ENCODE results near the gene ARNT2. TPM values are rescaled to one million over a fixed set of nuclear protein-coding genes. Genes with fewer than 3 reads are reported as not detected.

ARNT2 gene
- total RNA-seq, 1 experiment from 2014 or later = 7.0 TPM

- ATAC-seq (no peak), DNase-seq (ENCODE audit: low spot score) (no peak)
- Mint-ChIP-seq H3K4me3 (no peak overlapping the region), H3K27ac (no peak overlapping the region), H3K4me1 (peaks cover 14% of the 10 kb centered on the region), H3K36me3 (no peaks in the 10 kb centered on the region), H3K27me3 (ENCODE audit: low read depth) (no peaks in the 10 kb centered on the region), H3K9me3 (no peaks in the 10 kb centered on the region)
- ChIA-PET POLR2A (no interaction called here), CTCF (no interaction called here)
- TF ChIP-seq TP53 (CRISPR knock-in tag; IDR thresholded peaks at IDR 0.05) = no peak
- no peak for TF ChIP-seq NFYB (CRISPR knock-in tag; conservative IDR thresholded peaks at IDR 0.05; ENCODE audit: low read depth)
- TF ChIP-seq JAZF1 (CRISPR knock-in tag; IDR thresholded peaks at IDR 0.05) = no peak
- no peak for TF ChIP-seq NFE2L1 (CRISPR knock-in tag; IDR thresholded peaks at IDR 0.05)
- TF ChIP-seq NR3C1 (CRISPR knock-in tag; conservative IDR thresholded peaks at IDR 0.05; ENCODE audit: low read depth) = no peak
- TF ChIP-seq, protein P1, sequence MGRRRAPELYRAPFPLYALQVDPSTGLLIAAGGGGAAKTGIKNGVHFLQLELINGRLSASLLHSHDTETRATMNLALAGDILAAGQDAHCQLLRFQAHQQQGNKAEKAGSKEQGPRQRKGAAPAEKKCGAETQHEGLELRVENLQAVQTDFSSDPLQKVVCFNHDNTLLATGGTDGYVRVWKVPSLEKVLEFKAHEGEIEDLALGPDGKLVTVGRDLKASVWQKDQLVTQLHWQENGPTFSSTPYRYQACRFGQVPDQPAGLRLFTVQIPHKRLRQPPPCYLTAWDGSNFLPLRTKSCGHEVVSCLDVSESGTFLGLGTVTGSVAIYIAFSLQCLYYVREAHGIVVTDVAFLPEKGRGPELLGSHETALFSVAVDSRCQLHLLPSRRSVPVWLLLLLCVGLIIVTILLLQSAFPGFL (CRISPR knock-in tag; IDR thresholded peaks at IDR 0.05; ENCODE audit: borderline replicate concordance) = no peak
- TF ChIP-seq FOXJ3 (CRISPR knock-in tag; IDR thresholded peaks at IDR 0.05; ENCODE audit: borderline replicate concordance) = no peak
- TF ChIP-seq CBFB (CRISPR knock-in tag; IDR thresholded peaks at IDR 0.05; ENCODE audit: low read depth) = no peak
- TF ChIP-seq ZNF121 (CRISPR knock-in tag; IDR thresholded peaks at IDR 0.05) = no peak
- TF ChIP-seq TCF7 (CRISPR knock-in tag; IDR thresholded peaks at IDR 0.05; ENCODE audit: low read depth) = no peak
- TF ChIP-seq GRHL2 (CRISPR knock-in tag; IDR thresholded peaks at IDR 0.05; ENCODE audit: insufficient replicate concordance, severe bottlenecking) = no peak
- TF ChIP-seq HMGXB4 (CRISPR knock-in tag; IDR thresholded peaks at IDR 0.05) = no peak
- no peak for TF ChIP-seq JUN (CRISPR knock-in tag; IDR thresholded peaks at IDR 0.05)
- TF ChIP-seq GABPB1 (CRISPR knock-in tag; IDR thresholded peaks at IDR 0.05) = no peak
- TF ChIP-seq IRF1 (CRISPR knock-in tag; IDR thresholded peaks at IDR 0.05) = no peak
- TF ChIP-seq HMGA2 (CRISPR knock-in tag; IDR thresholded peaks at IDR 0.05) = no peak
- no peak for TF ChIP-seq TEAD4 (CRISPR knock-in tag; IDR thresholded peaks at IDR 0.05)
Measured at GRCh38 chr15:80437334-80437891, 33.2 kb downstream of the ARNT2 start.

- DNase-seq (ENCODE audit: low spot score) = no peak
- no peak overlapping the region for H3K27ac Mint-ChIP-seq
- ATAC-seq = no peak
- H3K4me3 Mint-ChIP-seq = no peak overlapping the region
- no peaks in the 10 kb centered on the region for H3K9me3 Mint-ChIP-seq
- H3K36me3 Mint-ChIP-seq = no peaks in the 10 kb centered on the region
- H3K4me1 Mint-ChIP-seq = peaks cover 14% of the 10 kb centered on the region
- CTCF ChIA-PET = no interaction called here
- POLR2A ChIA-PET = no interaction called here
- no peaks in the 10 kb centered on the region for H3K27me3 Mint-ChIP-seq (ENCODE audit: low read depth)
- TF ChIP-seq RORB (CRISPR knock-in tag; IDR thresholded peaks at IDR 0.05) (no peak), EMX1 (CRISPR knock-in tag; IDR thresholded peaks at IDR 0.05) (no peak), ZNF425 (CRISPR knock-in tag; conservative IDR thresholded peaks at IDR 0.05) (no peak), SP1 (CRISPR knock-in tag; conservative IDR thresholded peaks at IDR 0.05) (no peak), TP53 (CRISPR knock-in tag; IDR thresholded peaks at IDR 0.05) (no peak), USF2 (CRISPR knock-in tag; IDR thresholded peaks at IDR 0.05) (no peak), IRF1 (CRISPR knock-in tag; IDR thresholded peaks at IDR 0.05) (no peak), GRHL2 (CRISPR knock-in tag; IDR thresholded peaks at IDR 0.05; ENCODE audit: insufficient replicate concordance, severe bottlenecking) (no peak), SOX15 (CRISPR knock-in tag; IDR thresholded peaks at IDR 0.05) (no peak), ZNF138 (CRISPR knock-in tag; conservative IDR thresholded peaks at IDR 0.05) (no peak), NR2C2 (CRISPR knock-in tag; IDR thresholded peaks at IDR 0.05) (no peak), ZNF423 (CRISPR knock-in tag; IDR thresholded peaks at IDR 0.05) (no peak), NFATC4 (CRISPR knock-in tag; IDR thresholded peaks at IDR 0.05) (no peak), NFE2L1 (CRISPR knock-in tag; IDR thresholded peaks at IDR 0.05) (no peak), ZNF396 (CRISPR knock-in tag; IDR thresholded peaks at IDR 0.05; ENCODE audit: borderline replicate concordance) (no peak)
- TF ChIP-seq, protein P2, sequence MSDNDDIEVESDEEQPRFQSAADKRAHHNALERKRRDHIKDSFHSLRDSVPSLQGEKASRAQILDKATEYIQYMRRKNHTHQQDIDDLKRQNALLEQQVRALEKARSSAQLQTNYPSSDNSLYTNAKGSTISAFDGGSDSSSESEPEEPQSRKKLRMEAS (CRISPR knock-in tag; IDR thresholded peaks at IDR 0.05) = no peak
Measured at GRCh38 chr15:80439140-80439539, 35.0 kb downstream of the ARNT2 start.
